Purkinje cell (primary cell): ENCODE results near the gene AXDND1. TPM values are rescaled to one million over a fixed set of nuclear protein-coding genes. Genes with fewer than 3 reads are reported as not detected.

Experiments
- polyA plus RNA-seq: library from polyadenylated mRNA; unstranded; fragments of >200 nt; fragmentation: Nextera tagmentation; gene quantifications from 2 replicates; pipeline ENCODE4 v1.2.1, GENCODE V29; 2014

Gene AXDND1, protein sequence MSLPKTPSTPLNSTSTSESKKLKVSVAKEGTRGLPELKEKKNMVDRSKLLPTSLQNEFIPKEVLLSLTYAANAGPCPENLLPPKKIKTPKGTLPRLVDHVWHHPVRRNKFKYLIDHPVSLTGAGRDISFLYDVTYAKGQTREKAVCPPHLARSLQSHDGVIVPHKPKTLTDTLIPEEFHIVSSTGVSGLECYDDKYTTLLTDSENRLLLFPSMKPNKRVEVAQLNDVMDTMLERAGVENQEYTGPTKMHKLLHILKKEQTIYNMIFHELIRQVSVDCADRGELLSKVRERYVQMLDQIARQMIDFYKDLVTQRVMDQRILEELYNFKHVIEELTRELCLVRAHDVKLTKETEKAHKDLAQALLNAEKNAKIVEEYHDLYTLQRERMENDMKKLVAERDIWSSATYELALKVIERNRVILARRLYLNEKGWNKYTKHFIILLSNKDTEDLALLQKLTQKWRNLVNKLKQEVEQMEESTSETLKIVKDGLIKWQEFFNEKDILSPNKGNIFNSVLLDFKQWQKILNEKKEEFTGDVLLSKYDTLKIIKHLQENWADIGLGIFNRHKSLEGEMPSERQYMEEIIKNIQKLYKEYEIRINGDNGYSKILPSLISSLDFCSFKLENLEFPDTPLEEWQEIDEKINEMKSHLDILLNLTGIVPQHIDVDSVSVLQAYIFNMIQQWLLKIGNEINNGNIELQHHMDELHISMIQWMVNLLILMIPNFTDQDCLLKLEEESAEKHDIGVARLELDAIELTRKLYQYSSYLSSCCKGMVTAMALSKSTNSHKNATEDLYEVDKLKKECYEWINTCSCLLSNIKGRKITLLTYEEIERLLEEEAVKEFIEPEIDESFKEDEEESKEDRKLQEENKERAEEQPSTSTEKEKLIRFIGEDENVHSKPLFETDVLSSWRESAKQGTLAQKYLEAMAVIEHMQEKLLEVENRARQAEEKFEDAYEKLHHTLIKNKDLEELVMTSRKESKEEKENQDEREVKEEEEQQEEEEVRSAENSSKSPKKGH
- 0.69 TPM in 1 of 2 replicates, not detected in the other for polyA plus RNA-seq

DNA sequence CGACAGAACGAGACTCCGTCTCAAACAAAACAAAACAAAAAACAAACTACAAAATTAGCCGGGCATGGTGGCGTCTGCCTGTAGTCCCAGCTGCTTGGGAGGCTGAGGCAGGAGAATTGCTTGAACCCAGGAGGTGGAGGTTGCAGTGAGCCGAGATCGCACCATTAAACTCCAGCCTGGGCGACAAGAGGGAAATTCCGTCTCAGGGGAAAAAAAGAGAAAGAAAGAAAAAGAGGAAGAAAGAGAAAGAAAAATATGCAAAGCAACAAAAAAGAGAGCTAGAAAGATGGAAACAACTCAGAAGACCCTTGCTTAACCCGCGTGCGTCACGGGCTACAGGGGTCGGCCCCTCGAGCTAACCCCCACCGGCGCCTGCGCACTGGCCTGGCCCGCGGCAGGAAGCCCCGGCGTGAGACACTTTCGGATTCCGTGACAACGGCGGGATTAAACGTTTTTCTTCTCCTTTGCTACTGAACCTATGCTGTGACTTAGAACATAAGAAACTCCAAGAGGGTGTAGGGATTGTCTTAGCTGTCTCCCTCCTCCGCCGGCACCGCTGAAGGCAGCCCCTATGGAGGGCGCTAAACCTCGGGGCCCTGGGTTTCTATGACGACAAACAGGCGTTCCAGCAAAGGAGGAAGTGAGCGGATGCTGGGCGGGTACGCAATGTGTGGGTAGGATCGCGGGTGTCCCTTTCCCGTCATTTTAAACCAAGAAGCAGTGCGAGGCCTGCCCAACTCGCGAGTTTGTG, at the start of gene AXDND1:
AXDND1 (plus strand) TSS at position 630 of the 751 bp plus-strand sequence. CDS start 539 bp downstream, outside the sequence.

DNA sequence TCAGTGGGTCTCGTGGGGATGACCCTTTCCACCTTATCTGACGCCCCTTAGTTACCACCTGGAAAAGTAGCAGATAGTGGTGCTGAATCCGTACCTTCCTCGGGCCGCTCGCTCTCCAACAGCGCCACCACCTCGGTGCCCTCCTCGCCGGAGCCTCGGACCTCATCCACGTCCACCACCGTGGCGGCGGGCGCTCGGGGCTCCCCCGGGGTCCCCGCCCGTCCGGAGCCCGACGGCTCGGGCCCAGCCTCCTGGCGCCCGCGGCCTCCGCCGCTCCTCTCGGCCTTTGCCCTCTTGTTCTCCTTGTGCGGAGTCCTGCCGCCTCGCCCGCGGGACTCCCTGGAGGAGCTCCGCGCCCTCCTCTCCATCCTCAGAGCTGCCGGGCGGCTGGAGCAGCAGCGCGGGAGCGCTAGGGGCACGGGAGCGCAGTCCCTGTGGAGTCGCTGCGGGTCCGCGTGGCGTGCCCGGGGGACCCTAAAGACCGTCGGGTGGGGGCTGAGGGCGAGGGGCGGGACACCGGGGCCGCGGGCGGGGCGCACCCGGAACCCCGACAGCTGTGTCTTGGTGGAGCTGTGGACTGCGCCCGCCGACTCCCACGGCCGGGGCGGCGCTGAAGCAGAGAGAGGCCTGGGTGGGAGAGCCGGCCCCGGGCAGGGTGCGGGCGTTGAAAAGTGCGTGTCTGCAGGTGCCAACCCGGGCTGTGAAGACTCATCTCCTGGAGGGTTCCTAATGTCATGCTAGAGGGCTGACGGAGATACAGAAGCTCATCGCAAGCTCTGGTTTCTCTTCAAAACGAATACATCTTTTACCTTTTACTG, 209.9 kb downstream of the AXDND1 start, which contains the start of gene NPHS2:
NPHS2 (minus strand) TSS at position 452 of the 818 bp plus-strand sequence; CDS start at position 368, 84 bp downstream.

DNA sequence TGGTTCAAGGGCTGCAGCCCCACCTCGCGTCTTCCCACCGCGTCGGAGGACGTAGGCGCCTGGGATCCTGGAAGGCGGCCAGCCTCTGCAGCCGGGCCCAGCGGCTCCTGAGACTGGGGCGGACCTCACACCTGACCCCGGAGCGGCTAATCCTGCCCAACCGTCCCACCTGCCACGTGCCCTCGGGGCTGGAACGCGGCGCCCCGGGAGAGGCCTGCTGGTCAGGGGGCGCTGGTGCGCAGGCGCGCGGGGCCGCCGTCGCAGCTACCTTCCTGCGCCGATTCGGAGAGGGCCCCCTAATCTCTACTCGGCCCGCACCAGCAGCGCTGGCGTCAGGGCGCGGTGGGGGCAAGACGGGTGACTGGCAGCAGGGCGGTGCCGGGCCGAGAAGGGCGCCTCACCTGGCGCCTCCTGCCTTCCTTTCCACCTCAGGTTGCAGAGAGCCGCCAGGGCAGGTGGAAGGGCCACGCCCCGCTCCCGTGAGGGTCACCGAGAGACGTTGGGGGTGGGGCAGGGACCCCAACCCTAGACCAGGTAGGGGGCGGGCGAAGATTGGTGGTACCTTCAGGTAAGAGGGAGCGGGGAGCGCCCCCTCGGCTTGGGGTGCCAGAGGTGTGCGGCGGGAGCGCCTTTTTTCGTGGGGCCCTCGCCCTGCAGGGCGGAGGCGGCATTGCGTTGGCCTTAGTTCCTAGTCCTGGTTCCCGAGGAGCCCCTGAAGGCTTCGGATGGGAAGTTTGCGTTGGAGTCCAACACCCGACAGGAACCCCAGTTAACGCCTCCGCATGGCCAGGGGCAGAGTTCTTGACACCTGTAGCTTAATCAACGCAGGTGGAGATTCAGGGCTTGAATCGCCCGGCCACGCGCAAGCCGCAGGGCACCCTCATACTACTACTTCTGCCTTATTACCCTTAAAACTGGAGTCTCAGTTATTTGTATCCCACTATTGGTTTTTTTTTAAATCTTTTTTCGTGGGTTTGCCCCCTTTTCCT, 226.1 kb downstream of the AXDND1 start, which contains the start of gene TDRD5:
TDRD5 (plus strand) TSS at position 241 of the 989 bp plus-strand sequence. CDS start 784 bp downstream, outside the sequence.

Other genes starting within 250 kb of the AXDND1 start
- gene ABL2, start 136.3 kb upstream of the AXDND1 start, polyA plus RNA-seq, result 5.2 and 5.5 TPM in 2 replicates
- gene SOAT1, start 72.2 kb upstream of the AXDND1 start, polyA plus RNA-seq, result 3.9 and 4.4 TPM in 2 replicates
- gene NPHS2, start 210.0 kb downstream of the AXDND1 start, polyA plus RNA-seq, result not detected in 2 replicates
- not detected in 2 replicates for gene TDRD5, start 225.9 kb downstream of the AXDND1 start, polyA plus RNA-seq